HepG2 (cell line): ENCODE results near the gene SH2B2. TPM values are rescaled to one million over a fixed set of nuclear protein-coding genes. Genes with fewer than 3 reads are reported as not detected.

Source experiments
- ATAC-seq: fragments of 200-7000 bp; cut with Tn5 transposase; 3 replicates; pipeline ENCODE4 v1.9.1; 2020; ENCODE audit warnings: mild to moderate bottlenecking, moderate library complexity
- BruUV-seq: library from RNA; stranded (reverse); fragments of 400-500 nt; replicated peaks from 2 replicates; lab custom pipeline; 2021; lab: Mats Ljungman, UMichigan
- CTCF ChIA-PET: fragments of 300-600 bp; formaldehyde crosslinking; extraction: SDS; loops from one replicate; lab custom pipeline; 2021; ENCODE audit warnings: low total read pairs, inconsistent platforms, low intra/inter-chr PET ratio; lab: Yijun Ruan, JAX
- POLR2A ChIA-PET: fragments of 350-600 bp; sonication (Branson Sonifier 250); formaldehyde crosslinking; loops from one replicate; lab custom pipeline; 2020; ENCODE audit warnings: antibody characterized with exemption, inconsistent platforms; lab: Yijun Ruan, JAX
- DNase-seq: peaks from one replicate; pipeline ENCODE4 v3.0.0-alpha.2; 2015; ENCODE audit warnings: low spot score
- FAIRE-seq: peaks from 3 replicates; lab custom pipeline; 2011; peaks lifted over from hg19 to GRCh38; lab: Jason Lieb, UNC
- H2AFZ ChIP-seq: one replicate; pipeline ENCODE4 v1.6.1; 2011; ENCODE audit warnings: low read length, inconsistent platforms
- H3K27ac ChIP-seq: fragments of 300-600 bp; 3 replicates; pipeline ENCODE4 v1.8.0; 2011; ENCODE audit warnings: mixed run types, mild to moderate bottlenecking, mixed read lengths, low read length, inconsistent platforms; ENCODE audit not compliant: insufficient read depth; ENCODE audit errors: extremely low read length
- H3K27me3 ChIP-seq, 2 experiments: fragments of 200-600 bp in 1 of 2; 2 replicates in 1 of 2; 3 replicates in 1 of 2; pipeline versions ENCODE4 v1.6.0 to v1.8.0; 2011; ENCODE audit warnings: low read length in 2 of 2, mild to moderate bottlenecking in 2 of 2, moderate library complexity in 2 of 2, inconsistent platforms in 1 of 2; ENCODE audit not compliant: insufficient read depth in 2 of 2, control insufficient read depth in 1 of 2
- H3K36me3 ChIP-seq, 2 experiments: fragments of 200-600 bp in 1 of 2; replicated peaks in 1 of 2; 2 replicates in 1 of 2; 3 replicates in 1 of 2; pipeline versions ENCODE4 v1.5.1 to v1.8.0; 2011; ENCODE audit warnings: low read length in 2 of 2, inconsistent platforms in 1 of 2; ENCODE audit not compliant: insufficient read depth in 2 of 2, control insufficient read depth in 1 of 2
- H3K4me1 ChIP-seq: 2 replicates; pipeline ENCODE4 v1.5.1; 2012; ENCODE audit warnings: low read length, inconsistent platforms; ENCODE audit not compliant: insufficient read depth
- H3K4me2 ChIP-seq: 2 replicates; pipeline ENCODE4 v1.6.0; 2011; ENCODE audit warnings: low read depth, low read length, inconsistent platforms
- H3K4me3 ChIP-seq, 3 experiments: fragments of 200-600 bp in 1 of 3; sonication (generic), shearing (Covaris generic) in 1 of 3; replicated peaks in 1 of 3; 2 replicates each; pipeline ENCODE4 v1.5.1; 2011 to 2016; ENCODE audit warnings: low read length in 3 of 3, inconsistent platforms in 2 of 3, low read depth in 2 of 3, mild to moderate bottlenecking in 2 of 3, control low read depth in 1 of 3, mixed read lengths in 1 of 3; ENCODE audit not compliant: insufficient read depth in 1 of 3
- H3K79me2 ChIP-seq: one replicate; pipeline ENCODE4 v1.6.1; 2011; ENCODE audit warnings: low read length, inconsistent platforms; ENCODE audit not compliant: insufficient read depth
- H3K9ac ChIP-seq: 2 replicates; pipeline ENCODE4 v1.6.0; 2011; ENCODE audit warnings: mild to moderate bottlenecking, low read depth, low read length, inconsistent platforms; ENCODE audit not compliant: insufficient read depth
- H3K9me3 ChIP-seq: 2 replicates; pipeline ENCODE4 v1.5.1; 2012; ENCODE audit warnings: mild to moderate bottlenecking, low read length
- H4K20me1 ChIP-seq: 2 replicates; pipeline ENCODE4 v1.6.0; 2011; ENCODE audit warnings: inconsistent platforms, mild to moderate bottlenecking, low read length, moderate library complexity; ENCODE audit not compliant: insufficient read depth
- CCAR2 ChIP-seq: fragments of 200-400 bp; formaldehyde crosslinking; optimal IDR thresholded peaks from 2 replicates; pipeline ENCODE3; 2018; ENCODE audit warnings: low read depth, mild to moderate bottlenecking, low read length, moderate library complexity
- CERS6 ChIP-seq: sonication (generic); formaldehyde crosslinking; IDR thresholded peaks from 2 replicates; pipeline ENCODE4 v1.5.0; 2020; ENCODE audit warnings: missing genetic modification reagents
- ETS1 ChIP-seq: sonication (generic); formaldehyde crosslinking; IDR thresholded peaks from 2 replicates; pipeline ENCODE4 v1.4.0; 2020; ENCODE audit warnings: missing genetic modification reagents
- GABPA ChIP-seq, 2 experiments: IDR thresholded peaks; 2 replicates each; pipeline ENCODE4 v1.6.1; 2011 to 2016; ENCODE audit warnings: low read depth in 2 of 2, low read length in 1 of 2, missing biosample characterization in 1 of 2, missing genetic modification characterization in 1 of 2
- MTF1 ChIP-seq: sonication (generic); formaldehyde crosslinking; IDR thresholded peaks from 2 replicates; pipeline ENCODE4 v1.5.0; 2020; ENCODE audit warnings: missing genetic modification reagents
- NR2F6 ChIP-seq, 2 experiments: IDR thresholded peaks; 2 replicates each; pipeline ENCODE4 v1.6.1; 2016; ENCODE audit warnings: antibody characterized with exemption in 1 of 2, mild to moderate bottlenecking in 1 of 2
- SMARCE1 ChIP-seq: fragments of 450-650 bp; IDR thresholded peaks from 2 replicates; pipeline ENCODE4 v1.6.1; 2017; ENCODE audit warnings: borderline replicate concordance
- ZNF766 ChIP-seq: sonication (generic); formaldehyde crosslinking; IDR thresholded peaks from 2 replicates; pipeline ENCODE4 v1.5.0; 2020; ENCODE audit warnings: missing genetic modification reagents, borderline replicate concordance
- ZSCAN30 ChIP-seq: sonication (generic); formaldehyde crosslinking; IDR thresholded peaks from 2 replicates; pipeline ENCODE4 v1.5.0; 2020; ENCODE audit warnings: mild to moderate bottlenecking, missing genetic modification reagents
- WGBS: methylation state at CpG from one replicate; pipeline ENCODE4 v1.1.6; 2017; ENCODE audit warnings: low lambda C conversion rate; 5-methylcytosine and 5-hydroxymethylcytosine counted together
- in situ Hi-C: cut with HindIII; loops from 2 replicates; pipeline ENCODE4 v1.10.0; 2017; ENCODE audit warnings: low pct_unique_long_range_greater_than_20kb; ENCODE audit not compliant: extremely low pct_ligation_motif_present
- intact Hi-C: fragments of 100-400 bp; cut with micrococcal nuclease; formaldehyde crosslinking; loops from one replicate; pipeline ENCODE4 v1.10.0; 2022; ENCODE audit not compliant: unreplicated experiment
- polyA plus RNA-seq, 8 experiments: library from polyadenylated mRNA; depleted of rRNA in 3 of 8; stranded (reverse) in 7 of 8; unstranded in 1 of 8; fragments of >200 nt; fragmentation: Illumina TruSeq in 4 of 8; extraction: Trizol in 4 of 8; gene quantifications; 2 replicates each; pipeline versions ENCODE4 v1.2.1 to v1.2.3, GENCODE V29; 2011 to 2016; ENCODE audit warnings: low read depth in 4 of 8, missing spikeins in 1 of 8, mixed read lengths in 1 of 8; ENCODE audit not compliant: insufficient read depth in 1 of 8
- total RNA-seq, 5 experiments: library from RNA; depleted of rRNA; stranded (reverse); fragments of >200 nt; fragmentation: Illumina TruSeq; extraction: Trizol; gene quantifications; 2 replicates each; pipeline ENCODE4 v1.2.3, GENCODE V29; 2016; ENCODE audit warnings: low read depth in 1 of 5

Gene SH2B2
- total and polyA plus RNA-seq, 2 of the 13 experiments (the other 11 are each of a cell fraction or from before 2014, with no cell fraction given) = 0.46 to 1.3 TPM

- ATAC-seq (peak; percentile 26), FAIRE-seq (no peak), DNase-seq (no peak)
- intact Hi-C loops = no loop called here
- Histone ChIP-seq H2AFZ (no peak overlapping the region), H4K20me1 (peaks cover 5% of the 10 kb centered on the region; the same call in 1 of the 2 replicates), H3K36me3 (no peaks in the 10 kb centered on the region), H3K4me1 (peaks cover 12% of the 10 kb centered on the region), H3K9ac (no peak overlapping the region), H3K4me2 (no peak overlapping the region), H3K79me2 (no peaks in the 10 kb centered on the region), H3K4me3 (no peak overlapping the region), H3K9me3 (no peaks in the 10 kb centered on the region), H3K27ac (no peak overlapping the region), H3K27me3 (peaks cover 0 to 9% of the 10 kb centered on the region in 2 experiments; a peak in 1 of 5 replicates)
- ChIA-PET CTCF (no interaction called here), POLR2A (no interaction called here)
- TF ChIP-seq NR2F6 (IDR thresholded peaks at IDR 0.05) (peak; percentile 35; the same call in 1 of the 2 replicates), NR2F6 (CRISPR knock-in tag; IDR thresholded peaks at IDR 0.05) (no peak), SMARCE1 (no peak), GABPA (IDR thresholded peaks at IDR 0.05; ENCODE audit: low read depth, low read length) (no peak), GABPA (CRISPR knock-in tag; IDR thresholded peaks at IDR 0.05; ENCODE audit: low read depth) (0 out of 2 replicates have a peak, but pooled peaks have one; percentile 8), ETS1 (CRISPR knock-in tag) (no peak), CCAR2 (no peak)
- no TSS peak for BruUV-seq
- in situ Hi-C loops = no loop called here
- WGBS = 26% methylated on average over 11 of the region's 12 CpGs
Observed at GRCh38 chr7:102295346-102296178, 8.9 kb downstream of the SH2B2 start.

- ATAC-seq (no peak), DNase-seq (no peak), FAIRE-seq (no peak)
- POLR2A ChIA-PET = no interaction called here
- CTCF ChIA-PET = no interaction called here
- Histone ChIP-seq H2AFZ (no peak overlapping the region), H3K4me2 (no peak overlapping the region), H3K9me3 (no peaks in the 10 kb centered on the region), H3K79me2 (no peaks in the 10 kb centered on the region), H3K4me1 (peaks cover 12% of the 10 kb centered on the region), H3K36me3 (no peaks in the 10 kb centered on the region), H4K20me1 (peaks cover 5% of the 10 kb centered on the region; the same call in 1 of the 2 replicates), H3K9ac (no peak overlapping the region), H3K27me3 (peaks cover 0 to 9% of the 10 kb centered on the region in 2 experiments; a peak in 1 of 5 replicates), H3K27ac (no peak overlapping the region), H3K4me3 (no peak overlapping the region)
- in situ Hi-C loops (no loop called here), intact Hi-C loops (no loop called here)
- BruUV-seq = no TSS peak
- WGBS = 43% methylated on average over 4 of the region's 6 CpGs
- TF ChIP-seq ZSCAN30 (no peak), ZNF766 (CRISPR knock-in tag) (no peak), MTF1 (CRISPR knock-in tag) (no peak), CERS6 (no peak)
Observed at GRCh38 chr7:102296179-102296438, 9.4 kb downstream of the SH2B2 start.
